Loucy (cell line): ENCODE data around the gene SORCS2.

Experiments used
- CTCF ChIP-seq: fragments of 200-600 bp; sonication (generic); conservative IDR thresholded peaks from 2 replicates; pipeline ENCODE4 v1.5.1; 2014; ENCODE audit warnings: mild to moderate bottlenecking, antibody characterized with exemption, low read length
- EZH2phosphoT487 ChIP-seq: fragments of 200-600 bp; IDR thresholded peaks from 2 replicates; pipeline ENCODE4 v1.6.1; 2018; ENCODE audit warnings: antibody characterized with exemption, mild to moderate bottlenecking, moderate library complexity, borderline replicate concordance

- TF ChIP-seq CTCF (no peak), EZH2phosphoT487 (no peak)
Measured at GRCh38 chr4:7154351-7154981, 37.9 kb upstream of the SORCS2 start.
